GM12873 (cell line): ENCODE data around the gene TBC1D19.

Source experiments
- CTCF ChIP-seq: IDR thresholded peaks from 2 replicates; pipeline ENCODE4 v1.5.1; 2012; ENCODE audit warnings: low read depth, mild to moderate bottlenecking, moderate library complexity, low read length, control low read depth; ENCODE audit not compliant: insufficient read depth; ENCODE audit errors: missing control alignments

Gene TBC1D19

DNA sequence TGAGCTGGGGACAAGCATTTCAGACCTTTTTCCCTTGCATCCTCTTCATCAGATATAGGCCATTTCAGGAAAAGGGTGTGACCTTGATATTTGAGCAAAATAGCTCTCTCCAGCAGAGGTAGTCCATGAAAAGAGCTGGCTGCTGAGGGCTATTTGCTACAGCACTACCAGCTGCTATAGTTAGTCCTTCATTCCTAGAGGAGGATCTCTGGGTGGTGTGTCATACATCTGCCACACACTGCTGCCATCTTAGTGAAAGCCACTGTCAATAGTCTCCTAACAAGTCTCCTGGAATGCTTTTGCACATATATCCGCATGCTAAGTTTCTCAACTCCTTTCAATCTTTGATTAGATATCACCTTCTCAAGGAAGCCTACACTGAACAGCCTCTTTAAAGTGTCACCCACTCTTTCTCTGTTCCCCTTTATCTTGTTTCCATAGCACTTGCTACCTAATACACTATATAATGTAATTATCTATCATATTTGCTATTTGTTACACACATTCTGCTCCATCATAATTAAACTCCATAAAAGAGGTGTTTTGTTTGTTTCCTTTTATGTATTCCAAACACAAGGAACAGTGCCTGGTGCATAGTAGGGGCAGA lies 131.9 kb downstream of the TBC1D19 start:
- no peak for TF ChIP-seq CTCF

DNA sequence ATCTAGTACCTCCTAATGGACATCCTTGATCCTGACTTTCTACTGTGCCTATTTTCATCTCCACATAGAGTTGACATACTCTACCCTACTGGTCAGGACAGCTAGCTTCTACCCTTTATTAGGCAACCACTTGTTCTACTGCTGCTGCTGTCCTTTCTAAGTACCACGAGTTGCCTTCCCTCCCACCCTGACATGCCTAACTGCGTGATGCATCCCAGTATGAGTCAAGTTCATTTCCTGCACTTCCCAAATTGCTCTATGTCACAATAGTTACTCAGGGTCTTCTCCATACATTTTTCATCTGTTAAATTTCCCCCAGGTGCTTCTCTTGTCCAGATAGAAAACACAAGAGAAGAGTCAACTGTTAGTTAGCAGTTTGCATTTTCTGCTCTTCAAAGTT lies 133.4 kb downstream of the TBC1D19 start:
- TF ChIP-seq CTCF, result no peak

DNA sequence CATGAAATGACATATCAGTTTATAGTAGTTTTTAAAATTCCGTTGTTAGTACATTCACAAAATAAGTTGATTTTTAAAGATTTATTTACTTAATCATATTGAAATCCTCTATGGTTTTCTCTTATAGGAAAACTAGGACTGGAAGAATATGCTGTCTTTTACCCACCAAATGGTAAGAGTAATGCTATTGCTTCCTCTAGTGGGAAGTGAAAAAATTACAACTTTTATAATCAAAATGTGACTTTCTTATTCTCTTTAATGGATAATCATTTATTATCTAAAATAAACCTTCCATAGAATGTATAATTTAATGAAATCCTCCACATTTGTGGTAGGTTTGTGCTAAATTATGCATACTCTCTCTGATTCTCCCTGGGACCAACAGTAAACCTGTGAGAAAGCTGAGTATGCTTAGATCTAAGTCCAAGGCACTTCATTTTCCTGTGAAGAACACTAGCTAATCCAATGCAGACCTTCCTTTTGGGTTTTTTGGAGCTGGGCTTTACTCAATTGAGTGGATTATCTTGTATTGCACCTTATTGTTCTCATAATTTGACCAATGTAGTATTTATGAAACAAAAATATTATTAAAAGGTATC lies 136.2 kb downstream of the TBC1D19 start:
- peak; percentile 43 for TF ChIP-seq CTCF

DNA sequence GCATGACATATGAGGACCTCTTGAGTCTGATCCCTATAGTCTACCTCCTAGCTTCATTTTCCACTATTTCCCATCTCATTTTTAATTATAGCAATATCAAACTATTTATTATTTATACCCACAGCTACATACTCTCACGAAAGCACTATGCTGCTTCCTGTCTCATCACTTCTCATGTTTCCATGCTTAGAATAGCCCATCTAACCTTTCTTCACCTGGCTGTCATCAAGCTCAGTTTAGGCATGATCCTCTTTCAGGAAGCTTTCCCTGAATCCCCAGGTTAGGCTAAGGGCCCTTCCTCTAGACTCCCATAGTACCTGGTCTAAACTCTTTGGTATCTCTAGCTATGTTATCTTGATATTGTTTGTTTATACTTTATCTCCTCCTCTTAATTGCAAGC lies 137.8 kb downstream of the TBC1D19 start:
- no peak for TF ChIP-seq CTCF

GRCh38 chr4:26723216-26723615 lies 139.3 kb downstream of the TBC1D19 start:
- no peak for TF ChIP-seq CTCF

DNA sequence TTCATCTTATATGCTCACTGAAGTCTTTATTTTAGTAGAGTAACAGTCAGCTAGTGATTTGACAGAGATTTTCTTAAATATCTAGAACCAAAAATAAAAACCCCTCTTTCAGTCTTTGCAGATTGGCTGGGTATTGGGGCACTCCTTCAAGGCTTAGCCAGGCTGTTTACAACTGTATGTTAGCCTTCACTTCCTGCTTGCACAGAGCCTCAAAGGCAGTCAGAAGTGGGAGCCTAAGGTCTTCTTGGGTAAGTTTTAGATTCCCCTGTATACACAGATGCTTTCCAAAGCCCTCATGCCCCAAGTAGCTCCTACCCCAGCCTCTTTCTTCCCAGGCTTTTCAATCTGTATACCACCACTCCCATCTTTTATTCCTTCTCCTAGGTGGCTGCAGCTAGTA lies 140.7 kb downstream of the TBC1D19 start:
- TF ChIP-seq CTCF, result no peak

- no peak for TF ChIP-seq CTCF
Observed at GRCh38 chr4:26726655-26727387, 142.9 kb downstream of the TBC1D19 start.
